ENCODE data around the gene NRGN. TPM values are rescaled to one million over a fixed set of nuclear protein-coding genes. Genes with fewer than 3 reads are reported as not detected.

Gene NRGN
- total and polyA plus RNA-seq, 2 of the 4 experiments (the other 2 are of a cell fraction) = 0.54 to 24.8 TPM

- Histone ChIP-seq H3K27ac (ENCODE audit: insufficient read depth, low read length) (no peak overlapping the region), H2AFZ (replicated peaks; ENCODE audit: low read length, poor library complexity) (peak overlapping the region; percentile 32), H3K27me3 (ENCODE audit: control insufficient read depth, insufficient read depth, low read length) (peaks cover 9% of the 10 kb centered on the region; the same call in 1 of the 2 replicates), H3K18ac (ENCODE audit: low read depth, low read length) (no peak overlapping the region), H3K14ac (replicated peaks; ENCODE audit: low read depth, low read length) (no peak overlapping the region), H2BK120ac (ENCODE audit: low read depth, low read length) (no peak overlapping the region), H4K20me1 (ENCODE audit: insufficient read depth, low read length) (no peaks in the 10 kb centered on the region), H2BK15ac (ENCODE audit: low read depth, low read length) (no peak overlapping the region; the same call in 2 of the 3 replicates), H3K23ac (ENCODE audit: low read depth, low read length) (no peak overlapping the region), H3K4me3 (ENCODE audit: insufficient read depth, low read depth, low read length) (no peak overlapping the region), H3K9me1 (ENCODE audit: insufficient read depth, low read length) (peaks cover 12% of the 10 kb centered on the region), H3K36me3 (ENCODE audit: control insufficient read depth, insufficient read depth, low read length) (no peaks in the 10 kb centered on the region), H4K8ac (ENCODE audit: low read depth in 2 of 2, low read length in 2 of 2) (no peak overlapping the region), H3K79me1 (ENCODE audit: low read depth in 1 of 2, low read length in 2 of 2) (no peaks in the 10 kb centered on the region), H3K9me3 (ENCODE audit: control insufficient read depth, insufficient read depth, low read length) (no peaks in the 10 kb centered on the region), H3K9ac (ENCODE audit: low read depth, low read length) (no peak overlapping the region), H2BK5ac (ENCODE audit: low read depth, low read length, poor library complexity, severe bottlenecking) (no peak overlapping the region), H4K91ac (ENCODE audit: insufficient read depth, low read depth, low read length) (no peak overlapping the region), H4K5ac (ENCODE audit: low read depth, low read length) (no peak overlapping the region), H2BK20ac (ENCODE audit: low read depth, low read length) (no peak overlapping the region), H2AK9ac (replicated peaks; ENCODE audit: low read depth, low read length, poor library complexity) (no peak overlapping the region), H2AK5ac (ENCODE audit: low read depth, low read length) (peak overlapping the region; percentile 24; the same call in 1 of the 2 replicates), H3K4me1 (ENCODE audit: control insufficient read depth, insufficient read depth, low read length) (peaks cover 4% of the 10 kb centered on the region; the same call in 1 of the 2 replicates), H3K4me2 (ENCODE audit: low read depth, low read length) (no peak overlapping the region), H3K4ac (ENCODE audit: low read depth, low read length) (peak overlapping the region; percentile 13; the same call in 1 of the 2 replicates), H3K56ac (ENCODE audit: extremely low read depth, insufficient read depth, low read length) (no peak overlapping the region)
- intact Hi-C loops (cut with micrococcal nuclease) (no loop called here), in situ Hi-C loops (cut with MboI; ENCODE audit: low sequenced_read_pairs) (no loop called here), dilution Hi-C loops (cut with HindIII; ENCODE audit: low sequenced_read_pairs, unreplicated experiment) (no loop called here)
- no peak for DNase-seq
- ChIA-PET CTCF (interaction anchor here (0.7 kb wide), 1 partner anchor 87 kb away, joined by 3 read pairs; no protein-coding TSS in a partner anchor), POLR2A (ENCODE audit: unreplicated experiment) (no interaction called here)
- WGBS, 2 experiments (ENCODE audit: extremely low coverage in 2 of 2, insufficient read length in 1 of 2) = no CpG with 5 or more reads among the region's 9 CpGs
- ATAC-seq (ENCODE audit: low read depth) = no peak
- BruUV-seq (replicated peaks) = no TSS peak
- TF ChIP-seq MAZ (IDR thresholded peaks at IDR 0.05; ENCODE audit: borderline replicate concordance, low read depth, low read length) (no peak), CEBPB (IDR thresholded peaks at IDR 0.05; ENCODE audit: low read depth, low read length) (no peak), SMC3 (IDR thresholded peaks at IDR 0.05; ENCODE audit: low read depth, low read length) (no peak), RAD21 (IDR thresholded peaks at IDR 0.05; ENCODE audit: low read length) (no peak), MAFK (IDR thresholded peaks at IDR 0.05; ENCODE audit: low read depth, low read length) (no peak), CHD1 (IDR thresholded peaks at IDR 0.05; ENCODE audit: low read depth, low read length) (no peak), MXI1 (IDR thresholded peaks at IDR 0.05; ENCODE audit: borderline replicate concordance, low read depth, low read length) (no peak), ELK1 (IDR thresholded peaks at IDR 0.05; ENCODE audit: borderline replicate concordance, low read depth, low read length) (no peak), RFX5 (IDR thresholded peaks at IDR 0.05; ENCODE audit: low read depth, low read length) (no peak), RCOR1 (IDR thresholded peaks at IDR 0.05; ENCODE audit: insufficient replicate concordance, low read length) (no peak), USF2 (IDR thresholded peaks at IDR 0.05; ENCODE audit: low read depth, low read length) (no peak), FOS (IDR thresholded peaks at IDR 0.05; ENCODE audit: low read depth, low read length) (no peak), BHLHE40 (IDR thresholded peaks at IDR 0.05; ENCODE audit: low read depth, low read length) (no peak), POLR2A (IDR thresholded peaks at IDR 0.05; ENCODE audit: low read depth, low read length) (no peak), NFE2L2 (IDR thresholded peaks at IDR 0.05; ENCODE audit: low read depth, low read length) (no peak)
Observed at GRCh38 chr11:124756033-124756752, 16.5 kb downstream of the NRGN start.

All from IMR-90 (cell line).